Measurements from ENCODE around the gene SNX3. TPM values are rescaled to one million over a fixed set of nuclear protein-coding genes. Genes with fewer than 3 reads are reported as not detected.
"Not testable (repeated sequence)": the region's sequence is repeated elsewhere in the genome, so short reads cannot be mapped to it uniquely, and the experiment has no call there.

SNX3 gene
- total RNA-seq, 2 donors from 2014 or later: 159 to 182 TPM

GRCh38 chr6:108269955-108270354 lies 9.1 kb upstream of the SNX3 start:
- DNase-seq (ENCODE audit: low spot score); intact Hi-C loops (cut with DNase I): not testable (repeated sequence)

- intact Hi-C loops (cut with DNase I): no loop called here
- no peak for DNase-seq (ENCODE audit: low spot score)
Measured at GRCh38 chr6:108268845-108269244, 8.0 kb upstream of the SNX3 start.

GRCh38 chr6:108263371-108263770 lies 2.5 kb upstream of the SNX3 start:
- DNase-seq (ENCODE audit: low spot score): no peak
- intact Hi-C loops (cut with DNase I): no loop called here

- DNase-seq (ENCODE audit: low spot score): peak; percentile 84
- intact Hi-C loops (cut with DNase I): no loop called here
Measured at GRCh38 chr6:108260126-108260808, 573 bp downstream of the SNX3 start.

- intact Hi-C loops (cut with DNase I): no loop called here
- no peak for DNase-seq (ENCODE audit: low spot score)
Measured at GRCh38 chr6:108254433-108255410, 6.1 kb downstream of the SNX3 start.

GRCh38 chr6:108253241-108253640 lies 7.6 kb downstream of the SNX3 start:
- intact Hi-C loops (cut with DNase I): no loop called here
- no peak for DNase-seq (ENCODE audit: low spot score)

GRCh38 chr6:108252055-108252454 lies 8.8 kb downstream of the SNX3 start:
- intact Hi-C loops (cut with DNase I): no loop called here
- DNase-seq (ENCODE audit: low spot score): no peak

- DNase-seq (ENCODE audit: low spot score): no peak
- intact Hi-C loops (cut with DNase I): no loop called here
Measured at GRCh38 chr6:108251252-108251651, 9.6 kb downstream of the SNX3 start.

GRCh38 chr6:108250240-108250866 lies 10.5 kb downstream of the SNX3 start:
- no peak for DNase-seq (ENCODE audit: low spot score)
- intact Hi-C loops (cut with DNase I): no loop called here

GRCh38 chr6:108247965-108248536 lies 12.8 kb downstream of the SNX3 start:
- intact Hi-C loops (cut with DNase I): no loop called here
- DNase-seq (ENCODE audit: low spot score): no peak

GRCh38 chr6:108245095-108245494 lies 15.7 kb downstream of the SNX3 start:
- DNase-seq (ENCODE audit: low spot score); intact Hi-C loops (cut with DNase I): not testable (repeated sequence)

- no peak for DNase-seq (ENCODE audit: low spot score)
- intact Hi-C loops (cut with DNase I): loop anchor here in 1 of 2 donors (5.0 kb wide), 1 partner anchor 968 kb away; no protein-coding TSS in a partner anchor
Measured at GRCh38 chr6:108243836-108244235, 17.0 kb downstream of the SNX3 start.

GRCh38 chr6:108242721-108243120 lies 18.1 kb downstream of the SNX3 start:
- DNase-seq (ENCODE audit: low spot score): no peak
- intact Hi-C loops (cut with DNase I): loop anchor here in 1 of 2 donors (5.0 kb wide), 1 partner anchor 970 kb away; no protein-coding TSS in a partner anchor

- intact Hi-C loops (cut with DNase I): loop anchor here in 1 of 2 donors (5.0 kb wide), 1 partner anchor 970 kb away; no protein-coding TSS in a partner anchor
- DNase-seq (ENCODE audit: low spot score): no peak
Measured at GRCh38 chr6:108242259-108242658, 18.6 kb downstream of the SNX3 start.

- DNase-seq (ENCODE audit: low spot score): no peak
- intact Hi-C loops (cut with DNase I): no loop called here
Measured at GRCh38 chr6:108238322-108238721, 22.5 kb downstream of the SNX3 start.

- intact Hi-C loops (cut with DNase I): no loop called here
- DNase-seq (ENCODE audit: low spot score): no peak
Measured at GRCh38 chr6:108236791-108237190, 24.0 kb downstream of the SNX3 start.

- intact Hi-C loops (cut with DNase I): no loop called here
- no peak for DNase-seq (ENCODE audit: low spot score)
Measured at GRCh38 chr6:108235127-108235526, 25.7 kb downstream of the SNX3 start.

GRCh38 chr6:108228416-108228815 lies 32.4 kb downstream of the SNX3 start:
- intact Hi-C loops (cut with DNase I): no loop called here
- DNase-seq (ENCODE audit: low spot score): no peak

- no peak for DNase-seq (ENCODE audit: low spot score)
- intact Hi-C loops (cut with DNase I): no loop called here
Measured at GRCh38 chr6:108227290-108227689, 33.5 kb downstream of the SNX3 start.

All from posterior vena cava (tissue), 2 donors.